NCI-H345 treated with DMSO at 0.1 percent for 48 hours (cell line): ENCODE results near the gene ITPKC.

Experiments used
- DNase-seq: peaks from one replicate; lab custom pipeline; 2025; ENCODE audit not compliant: unreplicated experiment; lab: John Stamatoyannopoulos, UW

The ITPKC gene

DNA sequence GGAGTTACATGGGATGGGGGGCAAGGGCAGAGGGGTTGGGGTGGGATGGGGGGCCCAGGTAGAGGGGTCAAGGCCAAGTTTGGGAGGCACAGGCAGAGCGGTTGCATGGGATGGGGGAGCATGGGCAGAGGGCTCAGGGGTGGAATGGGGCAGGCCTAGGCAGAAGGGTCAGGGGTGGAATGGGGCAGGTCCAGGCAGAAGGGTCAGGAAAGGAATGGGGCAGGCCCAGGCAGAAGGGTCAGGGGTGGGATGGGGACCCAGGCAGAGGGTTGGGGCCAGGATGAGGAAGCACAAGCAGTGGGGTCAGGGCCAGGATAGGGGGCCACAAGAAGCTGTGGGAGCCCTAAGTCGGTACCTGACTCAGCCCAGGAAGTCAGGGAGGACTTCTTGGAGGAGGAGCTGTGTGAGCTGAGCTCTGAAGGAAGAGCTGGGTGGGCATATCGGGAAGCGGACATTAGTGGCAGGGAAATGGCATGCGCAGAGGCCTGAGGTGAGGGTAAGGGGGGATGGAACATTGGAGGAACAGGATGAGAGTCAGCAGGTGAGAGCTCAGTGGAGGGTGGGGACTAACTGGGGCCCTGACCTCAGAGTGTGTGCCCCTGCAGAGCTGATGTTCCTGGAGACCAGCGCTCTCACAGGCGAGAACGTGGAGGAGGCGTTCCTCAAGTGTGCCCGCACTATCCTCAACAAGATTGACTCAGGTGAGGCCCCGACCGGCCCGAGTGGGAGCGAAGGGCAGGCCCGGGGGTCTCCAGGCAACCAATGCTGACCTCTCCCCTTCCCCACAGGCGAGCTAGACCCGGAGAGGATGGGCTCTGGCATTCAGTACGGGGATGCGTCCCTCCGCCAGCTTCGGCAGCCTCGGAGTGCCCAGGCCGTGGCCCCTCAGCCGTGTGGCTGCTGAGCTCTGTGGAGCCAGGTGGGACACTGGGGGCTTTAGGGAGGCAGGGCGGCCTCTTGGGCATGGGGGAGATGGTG lies 69.4 kb downstream of the ITPKC start:
- DNase-seq = no peak
